PC-3 (cell line): ENCODE measurements around the gene SLC35A2. TPM values are rescaled to one million over a fixed set of nuclear protein-coding genes. Genes with fewer than 3 reads are reported as not detected.
A peak's percentile ranks its signal among the peaks of the same experiment; 100 is the strongest.

Source experiments
- ATAC-seq: fragments of 200-7000 bp; cut with Tn5 transposase; 2 replicates; pipeline ENCODE4 v1.9.1; 2020; ENCODE audit warnings: mild to moderate bottlenecking, moderate library complexity
- BruUV-seq: library from RNA; stranded (reverse); fragments of 400-500 nt; replicated peaks from 2 replicates; lab custom pipeline; 2021; lab: Mats Ljungman, UMichigan
- CTCF ChIA-PET: fragments of 300-600 bp; sonication (Branson Sonifier 250); formaldehyde crosslinking; loops from one replicate; lab custom pipeline; 2022; ENCODE audit warnings: antibody characterized with exemption; lab: Charles Lee
- POLR2A ChIA-PET: fragments of 300-600 bp; sonication (Branson Sonifier 250); formaldehyde crosslinking; loops from one replicate; lab custom pipeline; 2022; ENCODE audit warnings: antibody characterized with exemption; ENCODE audit not compliant: unreplicated experiment; lab: Charles Lee
- DNase-seq: peaks from one replicate; pipeline ENCODE4 v3.0.0-alpha.2; 2015
- H2AFZ ChIP-seq: fragments of 300-600 bp; sonication (generic); 2 replicates; pipeline ENCODE4 v1.6.0; 2016; ENCODE audit warnings: antibody characterized with exemption, low read length
- H3F3A ChIP-seq: fragments of 300-600 bp; sonication (generic); one replicate; pipeline ENCODE4 v1.6.0; 2017; ENCODE audit warnings: antibody characterized with exemption, low read length, control low read depth, mild to moderate bottlenecking; ENCODE audit not compliant: unreplicated experiment
- H3K27ac ChIP-seq: fragments of 300-600 bp; sonication (generic); 2 replicates; pipeline ENCODE4 v1.5.1; 2016; ENCODE audit warnings: mild to moderate bottlenecking, low read length
- H3K27me3 ChIP-seq: fragments of 300-600 bp; sonication (generic); 2 replicates; pipeline ENCODE4 v1.6.1; 2016; ENCODE audit warnings: low read length, mixed read lengths
- H3K36me3 ChIP-seq: fragments of 300-600 bp; sonication (generic); 2 replicates; pipeline ENCODE4 v1.6.1; 2016; ENCODE audit warnings: low read depth, mixed run types, low read length, mixed read lengths
- H3K4me1 ChIP-seq: fragments of 300-600 bp; sonication (generic); 2 replicates; pipeline ENCODE4 v1.5.1; 2016; ENCODE audit warnings: low read length; ENCODE audit not compliant: insufficient read depth
- H3K4me2 ChIP-seq: fragments of 300-600 bp; sonication (generic); 2 replicates; pipeline ENCODE4 v1.6.0; 2016; ENCODE audit warnings: low read length
- H3K4me3 ChIP-seq: fragments of 300-600 bp; sonication (generic); 2 replicates; pipeline ENCODE4 v1.5.1; 2016; ENCODE audit warnings: mild to moderate bottlenecking, low read length, mixed read lengths
- H3K79me2 ChIP-seq: fragments of 300-600 bp; sonication (generic); 2 replicates; pipeline ENCODE4 v1.6.1; 2017; ENCODE audit warnings: low read length, mixed read lengths
- H3K9ac ChIP-seq: fragments of 300-600 bp; sonication (generic); 2 replicates; pipeline ENCODE4 v1.6.0; 2016; ENCODE audit warnings: mild to moderate bottlenecking, low read length
- H3K9me2 ChIP-seq: fragments of 300-600 bp; sonication (generic); replicated peaks from 2 replicates; pipeline ENCODE4 v1.6.1; 2016; ENCODE audit warnings: mixed run types, low read length, mixed read lengths
- H3K9me3 ChIP-seq: fragments of 300-600 bp; sonication (generic); 2 replicates; pipeline ENCODE4 v1.6.1; 2016; ENCODE audit warnings: low read length, mixed read lengths
- H4K20me1 ChIP-seq: fragments of 300-600 bp; sonication (generic); 2 replicates; pipeline ENCODE4 v1.6.1; 2016; ENCODE audit warnings: low read length, mixed read lengths
- CTCF ChIP-seq: fragments of 300-600 bp; sonication (generic); conservative IDR thresholded peaks from 2 replicates; pipeline ENCODE4 v1.5.1; 2017; ENCODE audit warnings: antibody characterized with exemption, low read depth, mild to moderate bottlenecking, low read length
- EZH2 ChIP-seq: fragments of 300-600 bp; sonication (generic); IDR thresholded peaks from one replicate; pipeline ENCODE4 v1.6.1; 2017; ENCODE audit warnings: antibody characterized with exemption, mild to moderate bottlenecking, low read length; ENCODE audit not compliant: unreplicated experiment
- EZH2phosphoT487 ChIP-seq: fragments of 300-600 bp; sonication (generic); IDR thresholded peaks from 2 replicates; pipeline ENCODE4 v1.6.1; 2018; ENCODE audit warnings: mild to moderate bottlenecking, antibody characterized with exemption, low read length, borderline replicate concordance
- intact Hi-C: fragments of 100-400 bp; cut with micrococcal nuclease; formaldehyde crosslinking; loops from 2 replicates; pipeline ENCODE4 v1.9.0; 2023
- total RNA-seq: library from RNA; depleted of rRNA; stranded (reverse); fragments of >200 nt; gene quantifications from 2 replicates; pipeline ENCODE4 v1.2.3, GENCODE V29; 2014

Gene SLC35A2
- total RNA-seq, 1 experiment from 2014 or later = 46.8 TPM

- POLR2A ChIA-PET = no interaction called here
- peak overlapping the region; percentile 98 for H3K4me2 ChIP-seq
- intact Hi-C loops = loop anchor here (1.0 to 5.0 kb wide), 3 partner anchors 37 to 158 kb away; partner anchors contain the start of genes GLOD5 and OTUD5
- H2AFZ ChIP-seq = no peak overlapping the region
- no peak overlapping the region for H3K27ac ChIP-seq
- H3K4me3 ChIP-seq = peak overlapping the region; percentile 90; the same call in 1 of the 2 replicates
- no peaks in the 10 kb centered on the region for H3K27me3 ChIP-seq
- H3K4me1 ChIP-seq = peaks cover 13% of the 10 kb centered on the region
- no peaks in the 10 kb centered on the region for H3F3A ChIP-seq
- peaks cover 9% of the 10 kb centered on the region; the same call in 1 of the 2 replicates for H3K36me3 ChIP-seq
- ATAC-seq (peak; percentile 2; the same call in 1 of the 2 replicates), DNase-seq (no peak)
- CTCF ChIA-PET = no interaction called here
- H4K20me1 ChIP-seq = no peaks in the 10 kb centered on the region
- no TSS peak for BruUV-seq
- peaks cover 27% of the 10 kb centered on the region for H3K79me2 ChIP-seq
- no peaks in the 10 kb centered on the region for H3K9me3 ChIP-seq
- H3K9ac ChIP-seq = no peak overlapping the region
- no peaks in the 10 kb centered on the region for H3K9me2 ChIP-seq
- TF ChIP-seq EZH2phosphoT487 (no peak), CTCF (no peak), EZH2 (no peak)
Measured at GRCh38 chrX:48919947-48920717, 8.7 kb upstream of the SLC35A2 start.

GRCh38 chrX:48919360-48919841 lies 8.0 kb upstream of the SLC35A2 start:
- Histone ChIP-seq H3F3A (no peaks in the 10 kb centered on the region), H3K9me2 (no peaks in the 10 kb centered on the region), H3K9ac (peak overlapping the region; percentile 8; the same call in 1 of the 2 replicates), H3K36me3 (peaks cover 14% of the 10 kb centered on the region; the same call in 1 of the 2 replicates), H4K20me1 (no peaks in the 10 kb centered on the region), H2AFZ (peak overlapping the region; percentile 57), H3K27ac (no peak overlapping the region), H3K79me2 (peaks cover 29% of the 10 kb centered on the region), H3K4me2 (peak overlapping the region; percentile 98), H3K4me1 (peaks cover 13% of the 10 kb centered on the region), H3K27me3 (no peaks in the 10 kb centered on the region), H3K9me3 (no peaks in the 10 kb centered on the region), H3K4me3 (peak overlapping the region; percentile 90)
- no peak for DNase-seq
- peak; percentile 25 for ATAC-seq
- intact Hi-C loops = loop anchor here (1.0 to 5.0 kb wide), 3 partner anchors 38 to 157 kb away; partner anchors contain the start of genes GLOD5 and OTUD5
- CTCF ChIA-PET = no interaction called here
- POLR2A ChIA-PET = no interaction called here
- TF ChIP-seq EZH2phosphoT487 (no peak), CTCF (no peak), EZH2 (no peak)
- BruUV-seq = no TSS peak
